ENCODE results near the gene LTK.
A peak's percentile ranks its signal among the peaks of the same experiment; 100 is the strongest.

The LTK gene
- 12.8 to 17.8 reads per million in 2 donors for total RNA-seq

GRCh38 chr15:41513506-41514227, at the start of gene LTK:
Gene LTK, minus strand, starts transcription at chr15:41513827. Its CDS starts 118 bp downstream, at chr15:41513709.
- DNase-seq = no peak

GRCh38 chr15:41562784-41563198, 49.2 kb upstream of the LTK start:
- DNase-seq = no peak

- no peak for DNase-seq
Measured at GRCh38 chr15:41562244-41562643, 48.6 kb upstream of the LTK start.

GRCh38 chr15:41561777-41562145, 48.1 kb upstream of the LTK start:
- no peak for DNase-seq

DNA sequence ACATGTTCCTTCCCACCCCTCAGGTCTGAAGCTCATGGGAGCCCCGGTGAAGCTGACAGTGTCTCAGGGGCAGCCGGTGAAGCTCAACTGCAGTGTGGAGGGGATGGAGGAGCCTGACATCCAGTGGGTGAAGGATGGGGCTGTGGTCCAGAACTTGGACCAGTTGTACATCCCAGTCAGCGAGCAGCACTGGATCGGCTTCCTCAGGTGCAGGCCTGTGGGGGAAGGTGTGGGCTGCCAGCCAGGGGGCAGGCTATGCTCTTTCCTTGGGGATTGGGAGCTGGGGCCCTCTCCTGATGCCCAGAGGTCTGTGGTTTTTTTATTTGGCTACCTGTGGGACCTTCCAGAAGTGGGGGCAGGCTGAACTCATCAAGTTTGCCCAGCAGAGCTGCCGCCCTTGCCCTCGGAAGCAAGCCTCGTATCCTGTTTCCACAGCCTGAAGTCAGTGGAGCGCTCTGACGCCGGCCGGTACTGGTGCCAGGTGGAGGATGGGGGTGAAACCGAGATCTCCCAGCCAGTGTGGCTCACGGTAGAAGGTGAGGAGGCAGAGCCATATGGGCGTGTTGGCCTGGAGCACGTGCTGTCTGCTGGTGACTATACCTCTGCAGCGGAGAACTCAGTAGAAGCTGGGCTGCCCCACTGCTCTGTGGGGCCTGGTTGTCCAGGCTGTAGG, 47.6 kb upstream of the LTK start:
- DNase-seq = no peak

DNA sequence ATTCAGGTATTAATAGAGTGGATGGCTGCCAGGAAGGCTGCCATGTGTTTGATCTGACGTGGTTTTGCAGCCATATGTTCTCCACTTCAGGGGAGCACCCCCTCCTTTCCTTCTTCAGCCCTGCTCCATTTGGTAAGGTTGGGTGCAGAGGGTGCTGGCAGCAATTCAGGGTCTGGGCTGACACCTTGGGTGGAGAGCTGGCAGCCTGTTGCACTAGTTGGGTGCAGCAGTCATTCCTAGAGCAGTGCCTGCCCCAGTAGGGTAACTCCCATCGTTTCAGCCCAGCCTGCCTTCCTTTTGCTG, 46.9 kb upstream of the LTK start:
- no peak for DNase-seq

GRCh38 chr15:41559239-41559782, 45.7 kb upstream of the LTK start:
- DNase-seq = no peak

DNA sequence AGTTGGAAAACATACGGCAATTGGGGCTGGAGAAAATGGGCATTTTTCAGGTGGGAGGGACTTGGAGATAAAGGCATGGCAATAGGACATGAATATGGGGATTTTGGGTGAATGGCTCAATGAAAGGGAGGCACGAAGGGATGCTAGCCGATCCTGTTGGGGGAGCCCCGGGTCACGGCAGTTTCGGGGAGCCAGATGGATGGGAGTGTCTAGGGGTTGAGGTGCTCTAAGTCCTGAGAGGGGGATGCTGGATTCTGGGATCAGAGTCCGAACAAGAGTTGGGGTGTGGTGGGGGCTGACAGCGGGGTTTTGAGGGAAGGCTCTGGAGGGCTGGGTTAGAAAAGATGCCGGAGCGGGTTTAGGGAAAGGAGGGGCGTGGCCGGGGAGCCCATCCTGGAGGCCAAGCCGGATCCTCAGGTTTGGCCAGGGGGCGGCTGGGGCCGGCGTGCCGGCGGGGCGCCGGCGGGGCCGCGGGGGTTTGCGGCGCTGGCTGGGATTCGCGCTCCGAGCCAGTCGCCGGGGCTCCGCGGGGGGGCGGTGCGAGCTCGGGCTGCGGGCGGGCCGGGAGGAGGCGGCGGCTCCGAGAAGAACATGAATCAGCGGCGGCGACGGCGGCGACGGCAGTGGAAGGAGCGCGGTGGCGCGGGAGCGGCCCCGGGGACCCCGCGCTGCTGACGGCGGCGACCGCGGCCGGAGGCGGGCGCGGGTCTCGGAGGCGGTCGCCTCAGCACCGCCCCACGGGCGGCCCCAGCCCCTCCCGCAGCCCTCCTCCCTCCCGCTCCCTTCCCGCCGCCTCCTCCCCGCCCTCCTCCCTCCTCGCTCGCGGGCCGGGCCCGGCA, 45.0 kb upstream of the LTK start, which contains the start of gene TYRO3:
TYRO3 (plus strand) TSS at position 813 of the 839 bp plus-strand sequence. CDS start 46 bp downstream, outside the sequence.
- DNase-seq = peak; percentile 69

- DNase-seq = peak; percentile 59
Measured at GRCh38 chr15:41557673-41558399, 44.2 kb upstream of the LTK start.

GRCh38 chr15:41556677-41557076, 43.0 kb upstream of the LTK start:
- no peak for DNase-seq

DNA sequence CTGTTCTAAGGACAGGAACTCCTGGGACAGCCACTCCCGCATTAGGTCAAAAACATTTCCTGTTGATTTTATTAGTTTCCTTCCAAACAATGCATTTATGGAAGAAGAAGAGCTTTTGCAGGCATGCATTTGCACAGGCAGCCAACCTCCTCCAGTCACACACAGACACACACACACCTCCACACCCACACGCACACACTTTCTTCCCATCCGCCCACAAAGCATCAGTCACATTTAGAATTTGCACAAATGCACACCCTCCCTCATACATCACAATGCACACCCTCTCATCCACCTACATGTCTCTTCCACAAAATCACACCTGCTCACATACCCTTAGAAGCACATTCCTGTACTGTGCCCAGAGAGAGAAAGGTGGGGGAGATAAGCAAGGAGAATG, 41.3 kb upstream of the LTK start:
- no peak for DNase-seq

DNA sequence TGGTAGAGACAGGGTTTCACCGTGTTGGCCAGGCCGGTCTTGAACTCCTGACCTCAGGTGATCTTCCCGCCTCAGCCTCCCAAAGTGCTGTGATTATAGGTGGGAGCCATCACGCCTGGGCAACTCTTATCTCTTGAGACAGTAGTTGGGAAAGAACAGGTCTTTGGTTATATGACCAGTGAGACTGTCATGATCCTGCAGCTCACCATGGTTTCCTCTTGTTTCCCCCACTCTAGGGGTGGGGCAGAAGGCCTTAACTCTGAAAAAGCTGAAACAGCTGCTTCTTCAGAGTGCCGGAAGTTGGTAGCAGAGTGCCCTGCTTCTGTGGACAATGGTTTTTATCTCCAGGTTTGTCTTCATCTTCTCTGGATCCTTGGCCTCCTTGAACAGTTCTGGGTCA, 40.7 kb upstream of the LTK start:
- DNase-seq = no peak

DNA sequence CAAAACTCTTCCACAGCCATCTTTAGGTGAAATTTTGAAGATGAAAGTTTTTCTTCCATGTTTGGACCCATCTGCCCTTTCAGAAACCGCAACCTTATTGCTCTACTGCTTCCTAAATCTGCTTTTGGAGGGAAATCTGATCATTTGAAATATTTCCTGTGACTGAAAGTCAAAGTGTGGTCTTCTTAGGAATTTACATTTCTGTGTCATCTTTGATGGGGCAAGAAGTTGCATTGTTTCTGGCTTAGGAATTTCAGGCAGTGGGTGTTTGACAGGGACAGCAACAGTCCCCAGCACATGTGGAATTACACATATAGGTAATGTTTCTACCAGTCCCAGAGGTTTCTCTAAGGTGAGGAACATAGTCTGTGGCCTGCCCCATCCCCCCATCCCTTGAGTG, 40.1 kb upstream of the LTK start:
- DNase-seq = no peak

GRCh38 chr15:41550066-41550775, 36.6 kb upstream of the LTK start:
- DNase-seq = no peak

GRCh38 chr15:41546851-41547786, 33.5 kb upstream of the LTK start:
- DNase-seq = no peak

GRCh38 chr15:41545218-41545617, 31.6 kb upstream of the LTK start:
- DNase-seq = no peak

DNA sequence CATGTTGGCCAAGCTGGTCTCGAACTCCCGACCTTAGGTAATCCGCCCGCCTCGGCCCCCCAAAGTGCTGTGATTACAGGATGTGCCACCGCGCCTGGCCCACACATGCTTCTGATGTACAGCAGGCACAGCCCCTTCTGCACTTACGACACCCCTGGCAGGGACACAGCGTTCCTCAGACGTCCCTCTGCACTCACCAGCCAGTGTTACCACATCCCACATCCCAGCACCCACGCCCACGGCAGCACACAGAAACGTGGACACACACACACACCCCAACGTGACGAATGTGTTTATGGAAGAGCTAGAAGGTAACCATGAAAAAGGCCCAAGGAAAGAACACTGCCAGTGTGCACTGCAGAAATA, 31.0 kb upstream of the LTK start:
- no peak for DNase-seq

DNA sequence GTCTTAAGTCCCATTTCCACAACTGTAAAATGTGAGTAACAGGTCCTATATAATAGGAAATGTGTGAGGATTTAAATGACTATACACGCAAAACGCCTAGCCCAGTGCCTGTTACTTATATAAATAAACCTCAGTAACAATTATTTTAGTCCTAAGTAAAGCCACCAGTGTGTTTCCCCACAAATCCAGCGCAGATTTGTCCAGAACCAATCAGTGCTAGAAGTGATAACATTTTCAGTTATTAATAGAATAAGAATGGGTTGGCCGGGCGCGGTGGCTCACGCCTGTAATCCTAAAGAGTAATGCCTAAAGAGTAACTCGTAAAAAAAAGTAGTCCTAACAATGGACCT, 29.9 kb upstream of the LTK start:
- DNase-seq = no peak

DNA sequence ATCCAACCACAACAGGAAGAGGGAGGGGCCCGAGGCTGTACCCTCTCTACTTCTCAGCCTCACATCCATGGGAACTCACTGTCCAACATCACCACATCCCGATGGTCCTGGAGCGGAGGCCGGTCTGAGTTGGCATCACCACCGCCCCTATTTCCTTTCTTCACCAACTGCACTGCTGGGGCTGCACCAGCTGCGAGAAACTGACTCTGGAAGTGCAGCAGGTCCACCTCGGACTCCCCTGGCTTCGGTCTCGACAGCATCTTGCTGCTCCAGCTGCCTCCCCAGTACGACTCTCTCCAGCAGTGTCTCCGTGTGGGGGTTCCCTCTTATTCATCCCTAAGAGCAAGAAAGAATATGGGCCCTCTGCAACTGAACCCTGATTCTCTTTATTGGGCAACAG, 23.2 kb upstream of the LTK start:
- no peak for DNase-seq

- DNase-seq = no peak
Measured at GRCh38 chr15:41535544-41535943, 21.9 kb upstream of the LTK start.

DNA sequence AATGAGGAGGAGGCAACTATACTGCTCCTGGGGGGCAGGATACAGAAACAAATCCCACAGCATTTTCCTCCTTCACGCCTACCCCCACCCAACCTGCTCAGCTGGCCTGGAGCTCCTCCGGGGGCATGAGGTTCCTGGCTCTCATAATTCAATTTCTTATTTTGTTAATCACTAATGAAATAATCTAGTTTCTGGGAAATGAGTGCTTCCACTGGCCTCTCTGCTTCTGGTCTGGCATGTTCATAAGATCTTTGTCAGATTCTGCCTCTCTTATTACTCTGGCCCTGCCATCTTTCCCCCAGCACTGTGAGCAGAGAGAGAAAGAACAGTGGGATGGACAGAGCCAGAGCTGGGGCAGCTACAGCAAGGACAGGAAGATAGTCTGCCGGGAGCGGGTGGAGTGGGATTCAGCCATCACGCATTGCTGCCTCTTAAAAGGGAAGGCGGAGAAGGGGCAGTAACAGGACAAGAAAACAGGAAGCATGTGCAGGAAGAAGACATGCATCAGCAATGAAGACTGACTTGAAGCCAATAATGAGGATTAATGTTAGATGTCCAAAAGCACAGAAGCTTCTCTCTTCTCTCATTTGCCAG, 16.8 kb upstream of the LTK start:
- DNase-seq = no peak
